K562 (cell line): ENCODE results near the gene ADAMTSL2. TPM values are rescaled to one million over a fixed set of nuclear protein-coding genes. Genes with fewer than 3 reads are reported as not detected.
A peak's percentile ranks its signal among the peaks of the same experiment; 100 is the strongest.

Source experiments
- ATAC-seq: fragments of 200-7000 bp; cut with Tn5 transposase; 3 replicates; pipeline ENCODE4 v1.9.1; 2020; ENCODE audit warnings: moderate library complexity
- BruUV-seq: library from RNA; stranded (reverse); fragments of 400-500 nt; replicated peaks from 2 replicates; lab custom pipeline; 2021; lab: Mats Ljungman, UMichigan
- CTCF ChIA-PET: fragments of 300-600 bp; formaldehyde crosslinking; extraction: SDS; loops from one replicate; lab custom pipeline; 2021; ENCODE audit warnings: low intra/inter-chr PET ratio; lab: Yijun Ruan, JAX
- POLR2A ChIA-PET: fragments of 300-600, 350-650 bp; sonication (Branson Sonifier 250); formaldehyde crosslinking; extraction: SDS; loops from one replicate; lab custom pipeline; 2021; ENCODE audit warnings: antibody characterized with exemption, inconsistent platforms; lab: Yijun Ruan, JAX
- DNase-seq, 4 experiments: peaks; one replicate each; pipeline versions ENCODE4 v3.0.0 to v3.0.0-alpha.2; 2011 to 2018; ENCODE audit warnings: low spot score in 3 of 4, mixed read lengths in 3 of 4; ENCODE audit errors: extremely low read depth in 1 of 4
- FAIRE-seq: peaks from 2 replicates; lab custom pipeline; 2011; peaks lifted over from hg19 to GRCh38; lab: Jason Lieb, UNC
- H2AFZ ChIP-seq: 2 replicates; pipeline ENCODE4 v1.6.0; 2011; ENCODE audit warnings: low read depth, low read length, control low read depth, inconsistent platforms
- H3K27ac ChIP-seq: fragments of 200-600 bp; 3 replicates; pipeline ENCODE4 v1.8.0; 2011; ENCODE audit warnings: low read depth, mild to moderate bottlenecking, control low read depth, inconsistent platforms, low read length, moderate library complexity, mixed read lengths; ENCODE audit errors: extremely low read depth
- H3K27me3 ChIP-seq, 2 experiments: fragments of 300-600 bp in 1 of 2; 2 replicates in 1 of 2; 3 replicates in 1 of 2; pipeline versions ENCODE4 v1.6.0 to v1.8.0; 2011; ENCODE audit warnings: inconsistent platforms in 2 of 2, low read length in 2 of 2, mild to moderate bottlenecking in 1 of 2, mixed read lengths in 1 of 2, moderate library complexity in 1 of 2; ENCODE audit not compliant: control insufficient read depth in 2 of 2, insufficient read depth in 2 of 2
- H3K36me3 ChIP-seq: fragments of 300-600 bp; 3 replicates; pipeline ENCODE4 v1.8.0; 2011; ENCODE audit warnings: mild to moderate bottlenecking, low read length, inconsistent platforms; ENCODE audit not compliant: control insufficient read depth, insufficient read depth
- H3K4me1 ChIP-seq, 2 experiments: fragments of 200-600 bp in 1 of 2; replicated peaks in 1 of 2; 2 replicates in 1 of 2; 3 replicates in 1 of 2; pipeline versions ENCODE4 v1.5.1 to v1.8.0; 2011; ENCODE audit warnings: inconsistent platforms in 2 of 2, low read length in 2 of 2, mild to moderate bottlenecking in 1 of 2, mixed read lengths in 1 of 2, moderate library complexity in 1 of 2; ENCODE audit not compliant: control insufficient read depth in 2 of 2, insufficient read depth in 2 of 2
- H3K4me2 ChIP-seq: 2 replicates; pipeline ENCODE4 v1.6.1; 2011; ENCODE audit warnings: low read length, control low read depth, inconsistent platforms, mixed read lengths; ENCODE audit not compliant: insufficient read depth
- H3K4me3 ChIP-seq: fragments of 200-600 bp; sonication (generic), shearing (Covaris generic); 2 replicates; pipeline ENCODE4 v1.5.1; 2016; ENCODE audit warnings: control low read depth, inconsistent platforms
- H3K79me2 ChIP-seq: fragments of 200-600 bp; 3 replicates; pipeline ENCODE4 v1.8.0; 2011; ENCODE audit warnings: low read length, inconsistent platforms; ENCODE audit not compliant: control insufficient read depth, insufficient read depth
- H3K9ac ChIP-seq, 2 experiments: 2 replicates each; pipeline versions ENCODE4 v1.6.0 to v1.6.1; 2011; ENCODE audit warnings: low read depth in 2 of 2, low read length in 2 of 2, control low read depth in 1 of 2, inconsistent platforms in 1 of 2, mild to moderate bottlenecking in 1 of 2, mixed read lengths in 1 of 2; ENCODE audit not compliant: insufficient read depth in 1 of 2
- H3K9me1 ChIP-seq: one replicate; pipeline ENCODE4 v1.6.0; 2011; ENCODE audit warnings: inconsistent platforms, mild to moderate bottlenecking, low read length, moderate library complexity; ENCODE audit not compliant: control insufficient read depth, insufficient read depth
- H3K9me3 ChIP-seq: replicated peaks from 2 replicates; pipeline ENCODE4 v1.5.1; 2011; ENCODE audit warnings: low read depth, low read length, inconsistent platforms; ENCODE audit not compliant: control insufficient read depth, insufficient read depth
- H4K20me1 ChIP-seq: replicated peaks from 2 replicates; pipeline ENCODE4 v1.6.1; 2011; ENCODE audit warnings: low read length, inconsistent platforms, mixed read lengths; ENCODE audit not compliant: control insufficient read depth, insufficient read depth
- CHD1 ChIP-seq: fragments of 200-600 bp; sonication (generic); IDR thresholded peaks from one replicate; pipeline ENCODE4 v1.6.1; 2012; ENCODE audit warnings: mild to moderate bottlenecking, moderate library complexity, low read length, inconsistent platforms
- SPI1 ChIP-seq: IDR thresholded peaks from 2 replicates; pipeline ENCODE4 v1.6.1; 2011; ENCODE audit warnings: low read depth, low read length, control low read depth, borderline replicate concordance
- WGBS: fragments of 100-300 bp; shearing (Covaris generic); methylation state at CpG from one replicate; pipeline ENCODE4 v1.1.6; 2016; ENCODE audit warnings: low coverage, mixed read lengths; ENCODE audit not compliant: insufficient coverage; ENCODE audit errors: missing lambda C conversion rate; 5-methylcytosine and 5-hydroxymethylcytosine counted together
- in situ Hi-C: fragments of 300-500 bp; cut with MboI; formaldehyde crosslinking; loops from 4 replicates; pipeline ENCODE4 v1.15.0; 2018; ENCODE audit warnings: inconsistent platforms, mixed read lengths
- intact Hi-C: fragments of 100-400 bp; cut with micrococcal nuclease; formaldehyde crosslinking; loops from 2 replicates; pipeline ENCODE4 v1.14.2; 2022
- polyA plus RNA-seq, 8 experiments: library from polyadenylated mRNA; depleted of rRNA in 4 of 8; stranded (reverse) in 5 of 8; unstranded in 3 of 8; fragments of >200 nt; fragmentation: Nextera tagmentation in 2 of 8; fragmentation: Illumina TruSeq in 1 of 8; extraction: Ambion mirVana in 2 of 8; extraction: Trizol in 1 of 8; gene quantifications; 2 replicates each; pipeline versions ENCODE4 v1.2.1 to v1.2.3, GENCODE V29; 2011 to 2014; ENCODE audit warnings: inconsistent platforms in 1 of 8, missing spikeins in 1 of 8
- total RNA-seq, 7 experiments: library from RNA; depleted of rRNA in 6 of 7; stranded (reverse); fragments of >200 nt in 6 of 7; fragmentation: Illumina TruSeq in 2 of 7; extraction: Trizol in 2 of 7; gene quantifications; 2 replicates each; pipeline versions ENCODE4 v1.2.1 to v1.2.3, GENCODE V29; 2011 to 2021; ENCODE audit warnings: low replicate concordance in 1 of 7

ADAMTSL2 gene
- total and polyA plus RNA-seq, 9 of the 15 experiments (the other 6 are each of a cell fraction or from before 2014, with no cell fraction given), result 0.04 TPM; not detected in 8

GRCh38 chr9:133505186-133505830 is 29.2 kb upstream of the ADAMTSL2 start:
- in situ Hi-C loops (no loop called here), intact Hi-C loops (no loop called here)
- peaks cover 21 to 30% of the 10 kb centered on the region in 2 experiments for H3K4me1 ChIP-seq
- no peaks in the 10 kb centered on the region for H3K9me1 ChIP-seq
- DNase-seq (no peak), ATAC-seq (peak; percentile 18), FAIRE-seq (no peak)
- peak overlapping the region in 1 of 2 experiments; percentile 74; a peak in 2 of 4 replicates for H3K9ac ChIP-seq
- WGBS, result 44% methylated on average over 12 of the region's 13 CpGs
- ChIA-PET POLR2A (interaction anchor here (0.7 to 1.5 kb wide), 4 partner anchors 8 to 189 kb away, joined by 3 to 9 read pairs (median 4); partner anchors contain the start of gene MYMK), CTCF (no interaction called here)
- no peaks in the 10 kb centered on the region for H3K79me2 ChIP-seq
- H3K9me3 ChIP-seq, result no peaks in the 10 kb centered on the region
- no peaks in the 10 kb centered on the region for H3K36me3 ChIP-seq
- H3K4me2 ChIP-seq, result peak overlapping the region; percentile 18; the same call in 1 of the 2 replicates
- peaks cover 3 to 21% of the 10 kb centered on the region in 2 experiments; a peak in 3 of 5 replicates for H3K27me3 ChIP-seq
- no peak overlapping the region for H3K27ac ChIP-seq
- peak overlapping the region; percentile 73; the same call in 1 of the 2 replicates for H2AFZ ChIP-seq
- H3K4me3 ChIP-seq, result no peak overlapping the region
- no TSS peak for BruUV-seq
- TF ChIP-seq SPI1 (peak; percentile 20; the same call in 1 of the 2 replicates), CHD1 (no peak)
- H4K20me1 ChIP-seq, result peaks cover 4% of the 10 kb centered on the region; the same call in 1 of the 2 replicates
